GM12865 (cell line): Measurements from ENCODE around the gene C10orf143.

ENCODE experiments used
- DNase-seq: peaks from one replicate; pipeline ENCODE4 v3.0.0; 2010; ENCODE audit warnings: low read depth
- H3K4me3 ChIP-seq: 2 replicates; pipeline ENCODE4 v1.5.1; 2011; ENCODE audit warnings: mild to moderate bottlenecking, low read depth, low read length, control low read depth
- CTCF ChIP-seq: IDR thresholded peaks from 2 replicates; pipeline ENCODE4 v1.5.1; 2011; ENCODE audit warnings: low read length, control low read depth, low read depth, inconsistent platforms; ENCODE audit not compliant: insufficient read depth; ENCODE audit errors: missing control alignments

The C10orf143 gene

GRCh38 chr10:130079614-130080460, 30.8 kb downstream of the C10orf143 start:
- no peak for DNase-seq
- no peak overlapping the region for H3K4me3 ChIP-seq
- no peak for TF ChIP-seq CTCF

- H3K4me3 ChIP-seq = no peak overlapping the region
- TF ChIP-seq CTCF = no peak
- DNase-seq = no peak
Observed at GRCh38 chr10:130078120-130078519, 32.5 kb downstream of the C10orf143 start.

GRCh38 chr10:130076681-130077080, 33.9 kb downstream of the C10orf143 start:
- H3K4me3 ChIP-seq = no peak overlapping the region

GRCh38 chr10:130074639-130075038, 36.0 kb downstream of the C10orf143 start:
- H3K4me3 ChIP-seq = no peak overlapping the region
- DNase-seq = no peak
- no peak for TF ChIP-seq CTCF

More at GRCh38 chr10:130076681-130077080, 33.9 kb downstream of the C10orf143 start:
- TF ChIP-seq CTCF = no peak
- DNase-seq = no peak

- no peak overlapping the region for H3K4me3 ChIP-seq
- no peak for DNase-seq
- no peak for TF ChIP-seq CTCF
Observed at GRCh38 chr10:130073912-130074311, 36.7 kb downstream of the C10orf143 start.

- TF ChIP-seq CTCF = no peak
- no peak overlapping the region for H3K4me3 ChIP-seq
- no peak for DNase-seq
Observed at GRCh38 chr10:130072247-130072646, 38.4 kb downstream of the C10orf143 start.

- no peak for DNase-seq
- H3K4me3 ChIP-seq = no peak overlapping the region
- no peak for TF ChIP-seq CTCF
Observed at GRCh38 chr10:130067893-130068292, 42.7 kb downstream of the C10orf143 start.
